Esophagus squamous epithelium (tissue), 4 donors: ENCODE measurements around the gene ZNF124.

Experiments used
- CTCF ChIP-seq, 6 experiments: fragments of 450-650 bp in 4 of 6; fragments of 200-600 bp in 2 of 6; sonication (generic) in 2 of 6; IDR thresholded peaks; one replicate each; pipeline ENCODE4 v1.5.1; 2016 to 2019; ENCODE audit warnings: antibody characterized with exemption in 6 of 6, mild to moderate bottlenecking in 4 of 6, moderate library complexity in 4 of 6
- POLR2A ChIP-seq, 4 donors: fragments of 450-650 bp; IDR thresholded peaks; one replicate each; pipeline ENCODE4 v1.6.1; 2017; ENCODE audit warnings: antibody characterized with exemption in 4 of 4, mild to moderate bottlenecking in 4 of 4, moderate library complexity in 3 of 4

- TF ChIP-seq POLR2A (IDR thresholded peaks at IDR 0.05) (no peak), CTCF (IDR thresholded peaks at IDR 0.05) (no peak)
Observed at GRCh38 chr1:247131236-247131635, 40.6 kb downstream of the ZNF124 start.
